K562 (cell line): ENCODE measurements around the gene SLC38A11. TPM values are rescaled to one million over a fixed set of nuclear protein-coding genes. Genes with fewer than 3 reads are reported as not detected.

ENCODE experiments used
- polyA plus RNA-seq, 8 experiments: library from polyadenylated mRNA; depleted of rRNA in 4 of 8; stranded (reverse) in 5 of 8; unstranded in 3 of 8; fragments of >200 nt; fragmentation: Nextera tagmentation in 2 of 8; fragmentation: Illumina TruSeq in 1 of 8; extraction: Ambion mirVana in 2 of 8; extraction: Trizol in 1 of 8; gene quantifications; 2 replicates each; pipeline versions ENCODE4 v1.2.1 to v1.2.3, GENCODE V29; 2011 to 2014; ENCODE audit warnings: inconsistent platforms in 1 of 8, missing spikeins in 1 of 8
- small RNA-seq: library from RNA; depleted of rRNA; stranded (forward); fragments of <200 nt; gene quantifications from one replicate; pipeline ENCODE3, GENCODE V24; 2014
- total RNA-seq, 7 experiments: library from RNA; depleted of rRNA in 6 of 7; stranded (reverse); fragments of >200 nt in 6 of 7; fragmentation: Illumina TruSeq in 2 of 7; extraction: Trizol in 2 of 7; gene quantifications; 2 replicates each; pipeline versions ENCODE4 v1.2.1 to v1.2.3, GENCODE V29; 2011 to 2021; ENCODE audit warnings: low replicate concordance in 1 of 7

SLC38A11 gene
- total and polyA plus RNA-seq, 9 of the 15 experiments (the other 6 are each of a cell fraction or from before 2014, with no cell fraction given), result not detected

Small RNA genes lying within 50 kb of the gene (small RNA-seq; reads per million reads assigned to genes)
- gene RNA5SP110, result not detected
- gene RNA5SP111, result 1.9 reads per million, percentile 80 among the genes with 10 or more reads in this experiment

Other genes with a start within 250 kb of the SLC38A11 start
- 0.61 and 0.91 TPM in 2 replicates for gene COBLL1, start 113.7 kb downstream of the SLC38A11 start, total RNA-seq (2014; rRNA removed)
- gene COBLL1, start 113.7 kb downstream of the SLC38A11 start, total RNA-seq (2014; rRNA removed; fragmentation: Illumina TruSeq; extraction: Trizol), result 0.69 and 1.2 TPM in 2 replicates
- 0.76 and 0.94 TPM in 2 replicates for gene COBLL1, start 113.7 kb downstream of the SLC38A11 start, total RNA-seq (2015; rRNA removed; fragmentation: Illumina TruSeq; extraction: Trizol)
- 1.2 and 1.3 TPM in 2 replicates for gene COBLL1, start 113.7 kb downstream of the SLC38A11 start, total RNA-seq (2021)
- gene COBLL1, start 113.7 kb downstream of the SLC38A11 start, polyA plus RNA-seq (2011; rRNA removed), result 0.07 and 0.40 TPM in 2 replicates
- 0.71 and 1.5 TPM in 2 replicates for gene COBLL1, start 113.7 kb downstream of the SLC38A11 start, polyA plus RNA-seq (2014; fragmentation: Illumina TruSeq; extraction: Trizol)
- under 1 TPM; 0.07 to 0.21 TPM for gene COBLL1, start 113.7 kb downstream of the SLC38A11 start, polyA plus RNA-seq (2014; fragmentation: Nextera tagmentation; extraction: Ambion mirVana)
- gene COBLL1, start 113.7 kb downstream of the SLC38A11 start, polyA plus RNA-seq (2014; rRNA removed), result 0.20 and 1.6 TPM in 2 replicates
- gene SCN3A, start 248.5 kb upstream of the SLC38A11 start, total RNA-seq (2014; rRNA removed), result not detected in 2 replicates
- gene SCN3A, start 248.5 kb upstream of the SLC38A11 start, total RNA-seq (2014; rRNA removed; fragmentation: Illumina TruSeq; extraction: Trizol), result not detected in 2 replicates
- gene SCN3A, start 248.5 kb upstream of the SLC38A11 start, total RNA-seq (2015; rRNA removed; fragmentation: Illumina TruSeq; extraction: Trizol), result not detected in 2 replicates
- not detected in 2 replicates for gene SCN3A, start 248.5 kb upstream of the SLC38A11 start, total RNA-seq (2021)
- gene SCN3A, start 248.5 kb upstream of the SLC38A11 start, polyA plus RNA-seq (2011; rRNA removed), result not detected in 2 replicates
- gene SCN3A, start 248.5 kb upstream of the SLC38A11 start, polyA plus RNA-seq (2014; fragmentation: Illumina TruSeq; extraction: Trizol), result not detected in 2 replicates
- gene SCN3A, start 248.5 kb upstream of the SLC38A11 start, polyA plus RNA-seq (2014; fragmentation: Nextera tagmentation; extraction: Ambion mirVana), result not detected
- not detected in 2 replicates for gene SCN3A, start 248.5 kb upstream of the SLC38A11 start, polyA plus RNA-seq (2014; rRNA removed)